WI38 (cell line): ENCODE data around the gene NXF3.

ENCODE experiments used
- H3K4me3 ChIP-seq: 2 replicates; pipeline ENCODE4 v1.5.1; 2011; ENCODE audit warnings: low read depth, mild to moderate bottlenecking, control low read depth, low read length
- TF ChIP-seq, protein P1 (sequence below): IDR thresholded peaks from 2 replicates; pipeline ENCODE4 v1.5.1; 2012; ENCODE audit warnings: low read depth, mild to moderate bottlenecking, control low read depth, low read length

NXF3 gene

DNA sequence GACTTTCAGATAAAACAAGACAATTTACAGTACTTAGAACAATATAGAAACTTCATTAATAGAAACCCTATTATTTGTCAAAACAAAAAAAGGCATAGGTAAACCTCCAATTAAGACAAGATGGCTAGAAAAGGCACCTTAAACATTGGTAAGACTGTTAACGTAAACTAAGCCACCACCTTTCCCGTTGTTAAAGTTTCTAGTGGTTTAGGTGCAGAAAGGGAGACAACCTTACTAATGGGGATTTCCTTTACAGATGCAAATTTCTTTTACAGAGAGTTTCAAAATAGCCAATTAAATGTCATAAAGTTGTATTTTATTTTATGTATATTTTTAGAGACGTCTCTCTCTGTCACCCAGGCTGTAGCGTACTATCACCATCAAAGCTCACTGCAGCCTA lies 7.5 kb upstream of the NXF3 start:
- TF ChIP-seq, protein P1, sequence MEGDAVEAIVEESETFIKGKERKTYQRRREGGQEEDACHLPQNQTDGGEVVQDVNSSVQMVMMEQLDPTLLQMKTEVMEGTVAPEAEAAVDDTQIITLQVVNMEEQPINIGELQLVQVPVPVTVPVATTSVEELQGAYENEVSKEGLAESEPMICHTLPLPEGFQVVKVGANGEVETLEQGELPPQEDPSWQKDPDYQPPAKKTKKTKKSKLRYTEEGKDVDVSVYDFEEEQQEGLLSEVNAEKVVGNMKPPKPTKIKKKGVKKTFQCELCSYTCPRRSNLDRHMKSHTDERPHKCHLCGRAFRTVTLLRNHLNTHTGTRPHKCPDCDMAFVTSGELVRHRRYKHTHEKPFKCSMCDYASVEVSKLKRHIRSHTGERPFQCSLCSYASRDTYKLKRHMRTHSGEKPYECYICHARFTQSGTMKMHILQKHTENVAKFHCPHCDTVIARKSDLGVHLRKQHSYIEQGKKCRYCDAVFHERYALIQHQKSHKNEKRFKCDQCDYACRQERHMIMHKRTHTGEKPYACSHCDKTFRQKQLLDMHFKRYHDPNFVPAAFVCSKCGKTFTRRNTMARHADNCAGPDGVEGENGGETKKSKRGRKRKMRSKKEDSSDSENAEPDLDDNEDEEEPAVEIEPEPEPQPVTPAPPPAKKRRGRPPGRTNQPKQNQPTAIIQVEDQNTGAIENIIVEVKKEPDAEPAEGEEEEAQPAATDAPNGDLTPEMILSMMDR, result no peak
- H3K4me3 ChIP-seq, result no peak overlapping the region

GRCh38 chrX:103099691-103100090 lies 6.7 kb upstream of the NXF3 start:
- H3K4me3 ChIP-seq, result no peak overlapping the region

DNA sequence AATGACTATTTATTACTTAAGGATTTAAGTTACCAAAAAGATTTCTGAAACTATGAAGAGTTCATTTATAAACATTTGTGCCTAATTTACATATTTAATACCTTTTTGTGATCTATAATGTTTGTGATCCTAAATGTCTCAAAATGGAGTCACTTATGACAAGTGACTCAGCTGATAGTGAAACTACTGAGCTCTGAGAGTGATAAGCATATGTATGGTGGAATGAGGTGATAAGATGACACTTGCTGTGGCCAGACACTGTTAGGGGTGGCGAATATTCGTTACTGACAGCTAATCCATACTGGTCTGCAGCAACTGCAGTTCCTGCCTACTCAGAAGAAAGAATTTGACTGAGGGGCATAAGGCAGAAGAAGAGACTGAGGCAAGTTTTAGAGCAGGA lies 5.5 kb upstream of the NXF3 start:
- no peak overlapping the region for H3K4me3 ChIP-seq
- TF ChIP-seq, protein P1, result no peak

More at GRCh38 chrX:103099691-103100090, 6.7 kb upstream of the NXF3 start:
- TF ChIP-seq, protein P1, result no peak

DNA sequence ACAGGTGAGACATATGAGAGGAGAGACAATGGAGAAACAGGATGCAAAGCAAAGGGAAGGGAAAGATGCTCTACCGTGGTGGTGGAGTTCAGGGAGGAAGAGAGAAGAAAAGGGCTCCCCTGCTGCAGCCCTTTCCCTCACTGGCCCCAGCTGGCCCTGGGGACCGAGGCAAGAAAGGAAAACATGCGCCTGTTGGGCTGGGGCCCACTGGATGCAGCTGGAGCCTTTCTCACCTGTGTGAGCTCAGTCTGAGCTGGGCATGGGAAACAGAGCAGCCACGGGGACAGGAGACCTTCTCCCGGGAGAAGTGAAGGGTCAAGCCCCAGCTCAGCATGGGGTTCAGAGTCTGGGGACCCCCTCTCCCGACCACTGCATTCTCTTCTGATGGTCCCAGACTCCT lies 11.9 kb downstream of the NXF3 start:
- TF ChIP-seq, protein P1, result no peak
- H3K4me3 ChIP-seq, result no peak overlapping the region

- TF ChIP-seq, protein P1, result no peak
- no peak overlapping the region for H3K4me3 ChIP-seq
These were observed 19.5 kb downstream of the NXF3 start for GRCh38 chrX:103073467-103073866.

- H3K4me3 ChIP-seq, result no peak overlapping the region
- TF ChIP-seq, protein P1, result no peak
These were observed 26.3 kb downstream of the NXF3 start for GRCh38 chrX:103066606-103067005.

GRCh38 chrX:103063918-103064434 lies 29.0 kb downstream of the NXF3 start, which contains the start of gene BEX1:
TSS of gene BEX1 (minus strand) at chrX:103064171. CDS start at chrX:103063274, 897 bp downstream.
- TF ChIP-seq, protein P1, result no peak
- no peak within 1 kb of the TSS for H3K4me3 ChIP-seq
